SK-N-SH (cell line): Measurements from ENCODE around the gene EEFSEC. TPM values are rescaled to one million over a fixed set of nuclear protein-coding genes. Genes with fewer than 3 reads are reported as not detected.

ENCODE experiments used
- CTCF ChIA-PET: fragments of 300-600, 350-600 bp; formaldehyde crosslinking; extraction: SDS; loops from one replicate; lab custom pipeline; 2021; lab: Yijun Ruan, JAX
- POLR2A ChIA-PET: fragments of 350-600 bp; sonication (Branson Sonifier 250); formaldehyde crosslinking; extraction: SDS; loops from one replicate; lab custom pipeline; 2020; ENCODE audit warnings: antibody characterized with exemption, inconsistent platforms; lab: Yijun Ruan, JAX
- DNase-seq: peaks from one replicate; pipeline ENCODE4 v3.0.0; 2012
- H2AFZ ChIP-seq: fragments of 200-600 bp; sonication (generic); 2 replicates; pipeline ENCODE4 v1.8.1; 2016; ENCODE audit warnings: antibody characterized with exemption, mild to moderate bottlenecking, low read depth
- H3F3A ChIP-seq: fragments of 200-600 bp; sonication (generic); replicated peaks from 2 replicates; pipeline ENCODE3; 2016; ENCODE audit warnings: antibody characterized with exemption, mild to moderate bottlenecking; ENCODE audit not compliant: insufficient read depth
- H3K27ac ChIP-seq, 2 experiments: fragments of 200-500 bp in 1 of 2; fragments of 200-600 bp in 1 of 2; sonication (Bioruptor generic) in 1 of 2; sonication (generic), shearing (Covaris generic) in 1 of 2; 2 replicates each; pipeline versions ENCODE4 v1.5.1 to v1.6.1; 2014 to 2016; ENCODE audit warnings: low read depth in 2 of 2, inconsistent platforms in 1 of 2, low read length in 1 of 2, mild to moderate bottlenecking in 1 of 2, mixed read lengths in 1 of 2
- H3K27me3 ChIP-seq: fragments of 200-600 bp; sonication (generic), shearing (Covaris generic); 2 replicates; pipeline ENCODE4 v1.6.1; 2016; ENCODE audit warnings: mixed run types; ENCODE audit not compliant: insufficient read depth
- H3K36me3 ChIP-seq, 2 experiments: fragments of 200-500 bp in 1 of 2; fragments of 200-600 bp in 1 of 2; sonication (Bioruptor generic) in 1 of 2; sonication (generic) in 1 of 2; replicated peaks in 1 of 2; 2 replicates each; pipeline versions ENCODE3 to v1.5.1; 2014 to 2016; ENCODE audit warnings: low read length in 1 of 2, mild to moderate bottlenecking in 1 of 2; ENCODE audit not compliant: insufficient read depth in 2 of 2, control insufficient read depth in 1 of 2
- H3K4me1 ChIP-seq, 2 experiments: fragments of 200-500 bp in 1 of 2; fragments of 200-600 bp in 1 of 2; sonication (Bioruptor generic) in 1 of 2; sonication (generic), shearing (Covaris generic) in 1 of 2; 2 replicates each; pipeline versions ENCODE4 v1.5.1 to v1.6.1; 2014 to 2016; ENCODE audit warnings: low read depth in 1 of 2, low read length in 1 of 2, mixed run types in 1 of 2; ENCODE audit not compliant: insufficient read depth in 2 of 2, control insufficient read depth in 1 of 2
- H3K4me2 ChIP-seq: fragments of 200-600 bp; sonication (generic), shearing (Covaris generic); 2 replicates; pipeline ENCODE4 v1.6.1; 2017; ENCODE audit warnings: mixed run types
- H3K4me3 ChIP-seq, 2 experiments: fragments of 200-500 bp in 1 of 2; fragments of 200-600 bp in 1 of 2; sonication (Bioruptor generic) in 1 of 2; sonication (generic), shearing (Covaris generic) in 1 of 2; 2 replicates each; pipeline versions ENCODE4 v1.5.1 to v1.8.1; 2014 to 2016; ENCODE audit warnings: low read depth in 2 of 2, inconsistent platforms in 1 of 2, low read length in 1 of 2, mild to moderate bottlenecking in 1 of 2, mixed read lengths in 1 of 2, moderate library complexity in 1 of 2
- H3K79me2 ChIP-seq: fragments of 200-600 bp; sonication (generic); 2 replicates; pipeline ENCODE4 v1.8.1; 2017; ENCODE audit warnings: mild to moderate bottlenecking; ENCODE audit not compliant: insufficient read depth
- H3K9ac ChIP-seq: fragments of 200-600 bp; sonication (generic); 2 replicates; pipeline ENCODE4 v1.6.1; 2017; ENCODE audit warnings: mixed run types
- H3K9me2 ChIP-seq: fragments of 200-600 bp; sonication (generic); 2 replicates; pipeline ENCODE4 v1.6.1; 2017; ENCODE audit warnings: mixed run types
- H3K9me3 ChIP-seq: fragments of 200-600 bp; sonication (generic); 2 replicates; pipeline ENCODE4 v1.6.1; 2017; ENCODE audit warnings: mixed run types, mild to moderate bottlenecking, moderate library complexity
- H4K20me1 ChIP-seq: fragments of 200-600 bp; sonication (generic); 2 replicates; pipeline ENCODE4 v1.6.1; 2017; ENCODE audit warnings: mild to moderate bottlenecking, mixed run types; ENCODE audit not compliant: insufficient read depth
- ELF1 ChIP-seq: IDR thresholded peaks from 2 replicates; pipeline ENCODE4 v1.4.0; 2012
- FOSL2 ChIP-seq: IDR thresholded peaks from 2 replicates; pipeline ENCODE4 v1.4.0; 2012; ENCODE audit warnings: low read depth, mild to moderate bottlenecking, moderate library complexity, borderline replicate concordance
- FOXM1 ChIP-seq: IDR thresholded peaks from 2 replicates; pipeline ENCODE4 v1.4.0; 2012; ENCODE audit warnings: low read depth, mild to moderate bottlenecking
- GATA2 ChIP-seq: sonication (generic); formaldehyde crosslinking; IDR thresholded peaks from 2 replicates; pipeline ENCODE4 v1.5.0; 2020; ENCODE audit warnings: mild to moderate bottlenecking, missing genetic modification reagents
- IRF3 ChIP-seq: fragments of 150-350 bp; IDR thresholded peaks from 2 replicates; pipeline ENCODE4 v1.6.1; 2016; ENCODE audit warnings: mild to moderate bottlenecking, low read depth, low read length
- JUND ChIP-seq: IDR thresholded peaks from 2 replicates; pipeline ENCODE4 v1.4.0; 2012
- MEF2A ChIP-seq: IDR thresholded peaks from 2 replicates; pipeline ENCODE4 v1.4.0; 2012; ENCODE audit warnings: low read depth, borderline replicate concordance
- MXI1 ChIP-seq: IDR thresholded peaks from 2 replicates; pipeline ENCODE4 v1.6.1; 2012; ENCODE audit warnings: mild to moderate bottlenecking, low read depth, low read length, improper control_type of control experiment
- NFIC ChIP-seq: IDR thresholded peaks from 2 replicates; pipeline ENCODE4 v1.4.0; 2012; ENCODE audit warnings: borderline replicate concordance
- NRF1 ChIP-seq: IDR thresholded peaks from 2 replicates; pipeline ENCODE4 v1.6.1; 2012; ENCODE audit warnings: low read depth, mild to moderate bottlenecking, low read length
- POLR2AphosphoS5 ChIP-seq: IDR thresholded peaks from 2 replicates; pipeline ENCODE4 v1.6.1; 2012; ENCODE audit warnings: low read depth, low read length
- RFX5 ChIP-seq: IDR thresholded peaks from 2 replicates; pipeline ENCODE4 v1.6.1; 2012; ENCODE audit warnings: mild to moderate bottlenecking, improper control_type of control experiment, low read length
- RXRA ChIP-seq: IDR thresholded peaks from 2 replicates; pipeline ENCODE4 v1.4.0; 2012; ENCODE audit warnings: low read depth, mild to moderate bottlenecking, borderline replicate concordance
- SIN3A ChIP-seq: IDR thresholded peaks from 2 replicates; pipeline ENCODE4 v1.6.1; 2012; ENCODE audit warnings: low read depth, mild to moderate bottlenecking, low read length, moderate library complexity, borderline replicate concordance
- TAF1 ChIP-seq: IDR thresholded peaks from 2 replicates; pipeline ENCODE4 v1.6.1; 2012; ENCODE audit warnings: low read depth, mild to moderate bottlenecking, low read length, moderate library complexity, borderline replicate concordance
- TCF12 ChIP-seq: IDR thresholded peaks from 2 replicates; pipeline ENCODE4 v1.4.0; 2012
- USF2 ChIP-seq: fragments of 150-350 bp; IDR thresholded peaks from 2 replicates; pipeline ENCODE4 v1.6.1; 2017; ENCODE audit warnings: antibody characterized with exemption, low read length, low read depth, borderline replicate concordance
- YY1 ChIP-seq: IDR thresholded peaks from 2 replicates; pipeline ENCODE4 v1.4.0; 2012; ENCODE audit warnings: low read depth, mild to moderate bottlenecking
- WGBS: methylation state at CpG from one replicate; pipeline ENCODE4 v1.1.6; 2017; ENCODE audit warnings: low lambda C conversion rate; 5-methylcytosine and 5-hydroxymethylcytosine counted together
- polyA plus RNA-seq, 3 experiments: library from polyadenylated mRNA; depleted of rRNA; stranded (reverse); fragments of >200 nt; gene quantifications; 2 replicates each; pipeline ENCODE4 v1.2.3, GENCODE V29; 2012
- TF ChIP-seq, protein P1 (sequence below): IDR thresholded peaks from 2 replicates; pipeline ENCODE4 v1.6.1; 2012; ENCODE audit warnings: mild to moderate bottlenecking, low read depth, low read length, moderate library complexity
- TF ChIP-seq, protein P2 (sequence below): IDR thresholded peaks from 2 replicates; pipeline ENCODE4 v1.4.0; 2012; ENCODE audit warnings: low read depth, borderline replicate concordance
- TF ChIP-seq, protein P3 (sequence below): fragments of 200-600 bp; sonication (generic); IDR thresholded peaks from 2 replicates; pipeline ENCODE4 v1.6.1; 2017; ENCODE audit warnings: antibody characterized with exemption, mild to moderate bottlenecking, moderate library complexity

EEFSEC gene
- polyA plus RNA-seq, 1 of the 3 experiments (the other 2 are of a cell fraction), result 12.4 TPM

GRCh38 chr3:128269006-128269775, 115.9 kb downstream of the EEFSEC start (continued):
- no peak for TF ChIP-seq ELF1
- no peak for TF ChIP-seq USF2
- no peak for TF ChIP-seq RFX5
- no peak for TF ChIP-seq SIN3A
- TF ChIP-seq, protein P1, sequence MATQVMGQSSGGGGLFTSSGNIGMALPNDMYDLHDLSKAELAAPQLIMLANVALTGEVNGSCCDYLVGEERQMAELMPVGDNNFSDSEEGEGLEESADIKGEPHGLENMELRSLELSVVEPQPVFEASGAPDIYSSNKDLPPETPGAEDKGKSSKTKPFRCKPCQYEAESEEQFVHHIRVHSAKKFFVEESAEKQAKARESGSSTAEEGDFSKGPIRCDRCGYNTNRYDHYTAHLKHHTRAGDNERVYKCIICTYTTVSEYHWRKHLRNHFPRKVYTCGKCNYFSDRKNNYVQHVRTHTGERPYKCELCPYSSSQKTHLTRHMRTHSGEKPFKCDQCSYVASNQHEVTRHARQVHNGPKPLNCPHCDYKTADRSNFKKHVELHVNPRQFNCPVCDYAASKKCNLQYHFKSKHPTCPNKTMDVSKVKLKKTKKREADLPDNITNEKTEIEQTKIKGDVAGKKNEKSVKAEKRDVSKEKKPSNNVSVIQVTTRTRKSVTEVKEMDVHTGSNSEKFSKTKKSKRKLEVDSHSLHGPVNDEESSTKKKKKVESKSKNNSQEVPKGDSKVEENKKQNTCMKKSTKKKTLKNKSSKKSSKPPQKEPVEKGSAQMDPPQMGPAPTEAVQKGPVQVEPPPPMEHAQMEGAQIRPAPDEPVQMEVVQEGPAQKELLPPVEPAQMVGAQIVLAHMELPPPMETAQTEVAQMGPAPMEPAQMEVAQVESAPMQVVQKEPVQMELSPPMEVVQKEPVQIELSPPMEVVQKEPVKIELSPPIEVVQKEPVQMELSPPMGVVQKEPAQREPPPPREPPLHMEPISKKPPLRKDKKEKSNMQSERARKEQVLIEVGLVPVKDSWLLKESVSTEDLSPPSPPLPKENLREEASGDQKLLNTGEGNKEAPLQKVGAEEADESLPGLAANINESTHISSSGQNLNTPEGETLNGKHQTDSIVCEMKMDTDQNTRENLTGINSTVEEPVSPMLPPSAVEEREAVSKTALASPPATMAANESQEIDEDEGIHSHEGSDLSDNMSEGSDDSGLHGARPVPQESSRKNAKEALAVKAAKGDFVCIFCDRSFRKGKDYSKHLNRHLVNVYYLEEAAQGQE, result no peak
- TF ChIP-seq TCF12, result no peak
- no peak for TF ChIP-seq JUND

DNA sequence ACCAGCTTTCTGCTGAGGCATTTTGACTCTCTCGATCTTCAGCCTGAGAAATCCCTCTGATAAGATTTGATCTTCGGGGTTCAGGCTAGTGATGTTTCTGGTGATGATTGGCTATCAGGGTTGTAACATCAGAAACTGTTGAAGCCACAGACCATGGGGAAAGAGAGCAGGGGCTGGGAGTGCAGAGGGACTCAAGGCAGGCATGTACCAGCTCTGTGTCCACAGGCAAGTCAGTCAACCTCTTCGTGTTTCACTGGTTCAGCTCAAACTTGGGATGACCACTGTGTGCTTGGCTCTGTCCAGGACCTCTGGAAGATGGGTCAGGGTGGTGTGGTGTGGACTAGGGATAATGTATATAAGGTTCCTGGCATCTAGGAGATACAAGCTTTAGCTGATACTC, 116.5 kb downstream of the EEFSEC start:
- H3K79me2 ChIP-seq, result no peaks in the 10 kb centered on the region
- no peak overlapping the region for H2AFZ ChIP-seq
- WGBS, result 86% methylated on average over 3 of the region's 3 CpGs
- H3K27ac ChIP-seq, result peak overlapping the region in 1 of 2 experiments; percentile 86; a peak in 1 of 4 replicates
- TF ChIP-seq NRF1 (no peak), FOSL2 (no peak), RFX5 (no peak), GATA2 (CRISPR knock-in tag) (no peak), RXRA (no peak), NFIC (no peak), TCF12 (no peak), MEF2A (no peak), JUND (no peak), FOXM1 (no peak), SIN3A (no peak), YY1 (no peak), POLR2AphosphoS5 (no peak), MXI1 (no peak), TAF1 (no peak), IRF3 (no peak)
- TF ChIP-seq, protein P2, sequence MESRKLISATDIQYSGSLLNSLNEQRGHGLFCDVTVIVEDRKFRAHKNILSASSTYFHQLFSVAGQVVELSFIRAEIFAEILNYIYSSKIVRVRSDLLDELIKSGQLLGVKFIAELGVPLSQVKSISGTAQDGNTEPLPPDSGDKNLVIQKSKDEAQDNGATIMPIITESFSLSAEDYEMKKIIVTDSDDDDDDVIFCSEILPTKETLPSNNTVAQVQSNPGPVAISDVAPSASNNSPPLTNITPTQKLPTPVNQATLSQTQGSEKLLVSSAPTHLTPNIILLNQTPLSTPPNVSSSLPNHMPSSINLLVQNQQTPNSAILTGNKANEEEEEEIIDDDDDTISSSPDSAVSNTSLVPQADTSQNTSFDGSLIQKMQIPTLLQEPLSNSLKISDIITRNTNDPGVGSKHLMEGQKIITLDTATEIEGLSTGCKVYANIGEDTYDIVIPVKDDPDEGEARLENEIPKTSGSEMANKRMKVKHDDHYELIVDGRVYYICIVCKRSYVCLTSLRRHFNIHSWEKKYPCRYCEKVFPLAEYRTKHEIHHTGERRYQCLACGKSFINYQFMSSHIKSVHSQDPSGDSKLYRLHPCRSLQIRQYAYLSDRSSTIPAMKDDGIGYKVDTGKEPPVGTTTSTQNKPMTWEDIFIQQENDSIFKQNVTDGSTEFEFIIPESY, result no peak
- TF ChIP-seq, protein P3, sequence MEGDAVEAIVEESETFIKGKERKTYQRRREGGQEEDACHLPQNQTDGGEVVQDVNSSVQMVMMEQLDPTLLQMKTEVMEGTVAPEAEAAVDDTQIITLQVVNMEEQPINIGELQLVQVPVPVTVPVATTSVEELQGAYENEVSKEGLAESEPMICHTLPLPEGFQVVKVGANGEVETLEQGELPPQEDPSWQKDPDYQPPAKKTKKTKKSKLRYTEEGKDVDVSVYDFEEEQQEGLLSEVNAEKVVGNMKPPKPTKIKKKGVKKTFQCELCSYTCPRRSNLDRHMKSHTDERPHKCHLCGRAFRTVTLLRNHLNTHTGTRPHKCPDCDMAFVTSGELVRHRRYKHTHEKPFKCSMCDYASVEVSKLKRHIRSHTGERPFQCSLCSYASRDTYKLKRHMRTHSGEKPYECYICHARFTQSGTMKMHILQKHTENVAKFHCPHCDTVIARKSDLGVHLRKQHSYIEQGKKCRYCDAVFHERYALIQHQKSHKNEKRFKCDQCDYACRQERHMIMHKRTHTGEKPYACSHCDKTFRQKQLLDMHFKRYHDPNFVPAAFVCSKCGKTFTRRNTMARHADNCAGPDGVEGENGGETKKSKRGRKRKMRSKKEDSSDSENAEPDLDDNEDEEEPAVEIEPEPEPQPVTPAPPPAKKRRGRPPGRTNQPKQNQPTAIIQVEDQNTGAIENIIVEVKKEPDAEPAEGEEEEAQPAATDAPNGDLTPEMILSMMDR, result no peak
- TF ChIP-seq, all 33 proteins: peak for 0
- POLR2A ChIA-PET, result interaction anchor here (1.2 kb wide), 1 partner anchor 9 kb away, joined by 5 read pairs; no protein-coding TSS in a partner anchor
- no peak for DNase-seq
- no peaks in the 10 kb centered on the region for H3K27me3 ChIP-seq
- peaks cover 4 to 72% of the 10 kb centered on the region in 2 experiments; a peak in 2 of 4 replicates for H3K4me1 ChIP-seq
- H3K4me3 ChIP-seq, result no peak overlapping the region
- CTCF ChIA-PET, result interaction anchor here (1.3 to 3.8 kb wide), 8 partner anchors 9 to 99 kb away, joined by 3 to 12 read pairs (median 5); no protein-coding TSS in a partner anchor
- H3K9me2 ChIP-seq, result no peaks in the 10 kb centered on the region
- no peak overlapping the region for H3K4me2 ChIP-seq
- H3F3A ChIP-seq, result no peaks in the 10 kb centered on the region
- peaks cover 0 to 8% of the 10 kb centered on the region in 2 experiments for H3K36me3 ChIP-seq
- H4K20me1 ChIP-seq, result no peaks in the 10 kb centered on the region
- no peaks in the 10 kb centered on the region for H3K9me3 ChIP-seq
- no peak overlapping the region for H3K9ac ChIP-seq
